Daoy (cell line): ENCODE results near the gene LYPD6B. TPM values are rescaled to one million over a fixed set of nuclear protein-coding genes. Genes with fewer than 3 reads are reported as not detected.
A peak's percentile ranks its signal among the peaks of the same experiment; 100 is the strongest.

Experiments used
- DNase-seq: peaks from one replicate; pipeline ENCODE4 v3.0.0-alpha.2; 2015; ENCODE audit warnings: low read depth
- total RNA-seq: library from RNA; depleted of rRNA; stranded (reverse); fragments of >200 nt; shearing (Covaris generic); gene quantifications from 2 replicates; pipeline ENCODE4 v1.2.3, GENCODE V29; 2014

Gene LYPD6B
- total RNA-seq, 1 experiment from 2014 or later = 10.2 TPM

DNA sequence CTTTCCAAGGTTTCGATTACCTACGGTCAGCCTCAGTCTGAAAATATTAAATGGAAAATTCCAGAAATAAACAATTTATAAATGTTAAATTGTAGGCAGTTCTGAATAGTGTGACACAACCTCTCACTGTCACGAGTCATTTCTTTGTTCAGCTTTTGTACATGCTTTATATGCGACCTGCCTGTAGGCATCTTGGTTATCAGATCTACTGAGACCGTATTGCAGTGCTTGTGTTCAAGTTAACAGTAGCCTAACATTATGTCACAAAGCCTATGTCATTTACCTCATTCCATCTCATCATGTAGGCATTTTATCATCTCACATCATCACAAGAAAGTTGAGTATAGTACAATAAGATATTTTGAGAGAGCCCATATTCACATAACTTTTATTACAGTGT lies 77.3 kb downstream of the LYPD6B start:
- no peak for DNase-seq

DNA sequence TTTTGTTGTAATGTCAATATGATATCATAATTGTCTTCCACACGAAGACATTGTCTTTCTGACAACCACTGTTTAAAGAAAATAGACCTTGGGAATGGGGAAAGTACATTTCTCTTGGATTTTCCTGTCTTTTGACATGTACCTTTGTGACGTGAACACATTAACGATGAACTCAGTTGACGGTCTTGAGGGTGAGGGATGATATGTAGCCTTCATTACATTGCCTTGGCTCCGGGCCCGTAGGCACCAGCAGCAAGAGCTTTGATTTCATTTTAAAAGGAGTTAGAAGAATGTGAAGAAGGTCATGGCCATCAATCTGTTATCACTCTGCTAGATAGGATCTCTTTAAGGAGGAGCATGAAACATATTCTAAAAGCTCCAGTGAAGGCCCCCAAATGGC lies 80.9 kb downstream of the LYPD6B start:
- no peak for DNase-seq

DNA sequence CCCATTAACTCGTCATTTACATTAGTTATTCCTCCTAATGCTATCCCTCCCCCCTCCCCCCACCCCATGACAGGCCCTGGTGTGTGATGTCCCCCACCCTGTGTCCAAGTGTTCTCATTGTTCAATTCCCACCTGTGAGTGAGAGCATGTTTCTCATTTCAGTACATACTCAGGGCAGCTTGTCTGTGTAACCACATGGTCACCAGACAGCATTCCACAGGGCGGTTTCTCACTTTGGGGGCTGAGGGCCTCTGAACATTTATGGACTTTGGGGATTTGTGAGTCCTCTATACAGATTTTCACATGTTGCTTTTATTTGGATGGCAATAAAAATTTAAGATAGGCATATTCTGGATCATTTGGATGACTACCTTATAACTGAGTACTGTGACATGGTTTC lies 84.0 kb downstream of the LYPD6B start:
- DNase-seq = no peak

DNA sequence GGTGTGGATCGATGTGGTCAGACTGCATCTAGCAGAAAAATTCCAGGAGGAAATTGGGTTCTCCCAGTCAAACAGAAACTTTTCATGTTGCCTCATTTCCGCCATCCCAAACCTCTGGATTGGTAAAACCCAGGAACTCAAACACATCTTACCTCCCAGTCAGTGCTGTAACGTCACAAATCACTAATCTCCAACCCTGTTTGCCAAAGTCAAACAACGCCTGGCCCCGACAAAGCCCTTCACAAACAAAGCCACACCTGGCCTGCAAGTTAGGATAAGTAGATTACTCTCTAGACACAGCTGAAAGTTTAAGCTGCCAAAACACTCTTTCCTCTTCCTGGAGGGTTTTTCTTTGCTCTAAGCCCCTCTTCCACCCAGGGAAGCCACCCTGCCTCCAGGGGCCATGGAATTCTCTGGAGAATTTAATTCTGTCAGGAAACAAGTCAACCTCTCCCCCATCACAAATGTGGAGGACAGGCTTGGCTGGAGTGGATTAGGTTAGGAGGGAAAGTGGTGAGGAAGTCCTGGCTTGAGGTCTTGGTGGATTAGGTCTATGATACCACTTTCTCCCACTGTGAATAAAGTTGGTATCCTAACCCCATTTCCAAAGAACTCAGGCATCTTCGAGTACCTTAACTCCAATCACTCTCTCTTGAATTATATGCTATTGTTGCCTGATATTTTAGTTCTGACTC lies 86.7 kb downstream of the LYPD6B start:
- DNase-seq = no peak

DNA sequence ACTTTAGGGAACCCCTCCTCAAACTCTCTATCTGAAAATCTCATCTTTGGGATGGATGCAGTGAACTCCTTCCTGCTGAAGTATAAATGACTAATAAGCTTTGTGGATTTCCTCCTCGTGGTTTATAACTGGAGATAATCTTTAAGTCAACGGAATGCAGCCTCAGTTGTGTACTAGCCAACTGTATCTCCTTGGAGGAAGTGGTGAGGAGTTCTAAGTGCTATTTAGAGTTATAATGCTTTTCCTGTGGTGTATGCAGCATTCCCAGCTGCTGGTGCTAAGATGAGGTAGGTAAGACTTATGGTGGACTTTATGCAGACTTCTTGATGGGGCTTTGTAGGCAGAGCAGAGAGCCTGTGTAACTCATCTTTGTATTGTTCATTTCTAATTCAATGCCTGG lies 90.9 kb downstream of the LYPD6B start:
- peak; percentile 8 for DNase-seq

DNA sequence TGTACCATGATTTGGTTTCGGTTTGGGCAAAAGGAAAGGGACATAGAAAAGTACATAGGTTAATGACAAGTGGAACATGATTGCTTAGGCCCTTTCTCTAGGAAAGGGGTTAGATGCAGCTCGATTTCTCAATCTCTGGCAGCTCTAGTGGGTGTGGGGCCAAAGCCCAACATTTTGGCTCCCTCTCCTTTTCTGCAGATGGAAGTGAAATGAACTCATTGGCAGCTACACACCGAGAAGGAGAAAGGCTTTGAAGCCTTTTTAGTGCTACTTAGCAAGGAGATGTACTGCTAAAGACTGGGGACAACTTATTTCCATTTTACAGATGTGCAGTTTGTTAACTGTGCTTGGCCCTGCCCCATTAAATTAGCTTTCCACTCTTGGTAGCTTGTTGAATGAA lies 93.8 kb downstream of the LYPD6B start:
- DNase-seq = no peak

DNA sequence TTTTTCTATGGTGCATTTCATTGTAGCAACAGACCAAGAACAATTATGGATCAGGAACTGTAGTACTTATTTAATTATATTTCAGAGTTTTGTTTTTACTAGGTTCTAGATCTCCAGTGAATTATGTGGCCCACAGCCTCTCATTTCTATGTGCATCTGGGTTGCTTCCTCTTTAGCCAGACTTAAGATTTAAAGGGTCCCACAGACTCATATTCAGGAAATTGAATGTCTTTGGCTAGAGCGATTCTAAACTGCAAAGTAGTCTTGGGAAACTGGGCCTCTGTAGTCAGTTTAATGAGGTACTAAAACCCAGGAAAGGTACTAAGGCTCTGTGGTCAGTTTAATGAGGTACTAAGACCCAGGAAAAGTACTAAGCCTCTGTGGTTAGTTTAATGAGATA lies 94.4 kb downstream of the LYPD6B start:
- no peak for DNase-seq

DNA sequence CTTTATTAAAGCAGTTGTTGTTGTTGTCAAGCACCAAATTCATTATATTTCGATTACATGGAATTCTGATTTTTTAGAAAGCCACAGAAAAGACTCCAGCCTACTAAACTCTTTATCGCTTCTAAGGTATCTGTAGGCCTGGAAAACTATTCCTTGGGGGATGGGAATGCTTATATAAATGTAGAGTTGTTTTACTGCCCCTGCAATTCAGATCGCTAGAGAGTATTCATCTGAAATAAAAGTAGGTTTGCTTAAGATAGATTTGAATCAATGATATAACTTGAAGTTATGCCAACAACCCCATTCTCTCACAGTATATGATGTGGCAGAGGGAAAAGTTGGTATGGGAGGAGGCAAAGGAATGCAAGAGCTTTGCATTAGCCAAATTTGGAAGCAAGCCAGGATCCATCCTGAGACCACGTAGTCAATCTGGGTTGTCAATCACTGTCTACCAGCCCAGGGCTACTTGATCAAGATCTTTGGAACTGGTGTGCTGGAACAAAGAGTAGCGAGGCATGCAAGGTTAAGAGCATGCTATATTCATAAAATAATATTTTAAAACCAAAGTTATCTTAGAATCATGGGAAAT lies 95.9 kb downstream of the LYPD6B start:
- no peak for DNase-seq

DNA sequence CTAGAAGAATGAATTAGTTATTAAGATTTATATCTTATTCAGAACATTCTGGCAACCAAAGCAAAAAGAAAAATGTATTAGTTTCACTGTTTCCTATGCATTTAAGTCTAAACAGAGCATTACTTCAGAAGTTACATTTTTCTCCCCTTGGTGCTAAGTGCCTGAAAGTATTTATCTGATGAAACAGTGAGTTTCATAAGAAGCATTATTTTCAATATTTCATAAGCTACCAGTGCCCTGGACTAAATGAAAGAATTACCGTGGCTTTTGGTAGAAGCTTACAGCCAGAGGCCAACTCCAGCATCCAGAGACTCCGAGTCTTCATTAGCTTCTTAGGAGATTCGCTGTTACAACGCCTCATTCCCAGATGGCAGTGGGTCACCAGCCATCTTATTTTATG lies 97.6 kb downstream of the LYPD6B start:
- DNase-seq = no peak

DNA sequence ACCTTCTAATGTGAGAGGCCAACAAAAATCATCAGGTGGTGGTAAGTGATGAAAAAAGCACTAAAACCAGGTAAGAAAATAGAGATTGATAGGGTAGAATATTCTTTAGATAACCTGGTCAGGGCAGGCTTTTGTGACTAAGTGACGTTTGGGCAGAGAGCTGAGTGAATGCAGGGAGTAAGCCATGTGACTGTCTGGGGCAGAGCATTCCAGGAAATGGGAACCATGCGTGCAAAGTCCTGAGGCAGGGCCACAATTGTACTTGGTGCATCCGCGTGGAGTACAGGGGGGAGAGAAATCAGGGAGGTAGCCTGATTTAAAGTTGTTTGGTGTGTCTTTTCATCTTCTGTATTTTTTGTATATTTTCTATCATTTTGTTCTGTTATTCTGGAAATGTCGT lies 102.5 kb downstream of the LYPD6B start:
- DNase-seq = peak; percentile 21

DNA sequence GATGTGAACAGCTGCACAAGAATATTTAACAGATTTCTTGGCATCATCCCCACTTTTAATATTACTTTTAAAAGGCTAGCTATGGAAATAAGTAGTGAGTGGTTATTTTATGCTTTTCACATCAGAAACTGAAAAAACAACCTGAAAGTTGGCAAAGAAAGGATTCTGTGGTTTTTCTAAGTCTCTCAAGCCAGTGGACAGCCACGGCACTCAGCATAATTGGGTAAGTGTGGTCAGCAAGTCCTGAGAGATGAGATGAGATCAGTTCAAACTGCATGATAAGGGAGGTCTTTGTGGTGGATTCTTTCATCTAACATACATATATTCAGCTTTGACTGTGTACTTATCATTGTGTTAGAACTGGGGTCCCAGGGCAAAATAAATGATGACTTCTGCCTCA lies 105.2 kb downstream of the LYPD6B start:
- DNase-seq = peak; percentile 9

DNA sequence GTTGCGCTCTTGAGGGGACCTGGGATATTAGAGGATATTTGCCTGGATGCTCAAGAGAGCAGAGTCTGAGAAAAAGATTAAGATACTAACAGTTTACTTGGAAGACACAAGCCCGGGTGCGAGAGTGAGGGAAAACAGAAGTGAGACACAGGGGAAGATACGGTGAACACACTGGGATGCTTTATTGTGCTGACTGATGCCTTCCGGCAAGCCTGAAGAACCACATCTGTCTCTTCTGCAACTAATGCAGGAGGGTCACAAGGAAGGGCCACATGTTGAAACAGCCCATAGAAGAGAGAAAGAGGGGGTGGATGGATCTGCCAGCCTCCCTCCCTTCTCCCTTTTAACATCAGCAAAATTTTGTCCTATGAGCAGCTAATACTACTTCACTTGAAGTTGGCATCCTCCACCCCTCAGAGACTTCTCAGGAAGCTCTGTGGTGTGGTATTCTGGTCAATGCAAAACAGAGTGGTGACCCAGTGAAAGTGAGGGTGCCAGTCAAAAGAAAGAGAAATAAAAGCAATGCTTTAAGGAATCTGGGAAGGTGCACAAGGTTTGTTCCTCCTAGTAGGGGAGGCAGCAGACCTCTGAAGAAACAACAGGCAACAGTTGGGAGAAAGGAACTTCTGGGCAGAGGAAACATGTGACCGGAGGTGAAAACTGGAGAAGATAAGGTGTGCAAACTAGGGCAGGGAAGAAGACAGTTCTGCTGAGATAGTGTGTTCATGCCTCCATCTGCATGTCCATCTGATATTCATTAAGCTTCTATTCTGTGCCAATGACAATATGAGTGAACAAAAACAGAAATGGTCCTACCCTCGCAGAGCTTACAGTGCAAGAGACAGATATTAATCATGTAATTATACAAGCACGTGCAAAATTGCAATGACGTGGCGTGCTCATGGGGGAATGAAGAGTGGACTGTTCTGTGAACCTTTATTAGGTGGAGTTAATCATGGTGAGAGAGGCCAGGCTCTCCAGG lies 107.1 kb downstream of the LYPD6B start:
- no peak for DNase-seq

DNA sequence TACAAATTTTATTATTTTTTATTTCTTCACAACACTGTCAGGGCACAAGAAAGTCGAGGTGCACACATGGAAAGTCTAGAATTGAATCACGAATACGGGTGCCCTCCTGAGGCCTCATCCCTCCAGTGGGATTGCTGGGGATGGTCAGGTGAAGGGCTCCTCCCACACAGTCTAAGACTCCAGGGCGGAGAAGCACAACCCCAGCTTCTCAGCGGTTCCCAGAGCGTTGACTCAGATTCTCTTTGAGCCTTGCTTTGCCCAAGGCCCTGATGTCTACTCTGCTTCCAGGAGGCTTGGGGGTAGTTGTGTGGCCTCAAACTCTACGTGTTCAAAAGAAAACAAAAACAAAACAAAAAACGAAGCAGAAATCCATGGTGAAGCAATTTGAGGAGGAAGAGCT lies 108.4 kb downstream of the LYPD6B start:
- DNase-seq = no peak

DNA sequence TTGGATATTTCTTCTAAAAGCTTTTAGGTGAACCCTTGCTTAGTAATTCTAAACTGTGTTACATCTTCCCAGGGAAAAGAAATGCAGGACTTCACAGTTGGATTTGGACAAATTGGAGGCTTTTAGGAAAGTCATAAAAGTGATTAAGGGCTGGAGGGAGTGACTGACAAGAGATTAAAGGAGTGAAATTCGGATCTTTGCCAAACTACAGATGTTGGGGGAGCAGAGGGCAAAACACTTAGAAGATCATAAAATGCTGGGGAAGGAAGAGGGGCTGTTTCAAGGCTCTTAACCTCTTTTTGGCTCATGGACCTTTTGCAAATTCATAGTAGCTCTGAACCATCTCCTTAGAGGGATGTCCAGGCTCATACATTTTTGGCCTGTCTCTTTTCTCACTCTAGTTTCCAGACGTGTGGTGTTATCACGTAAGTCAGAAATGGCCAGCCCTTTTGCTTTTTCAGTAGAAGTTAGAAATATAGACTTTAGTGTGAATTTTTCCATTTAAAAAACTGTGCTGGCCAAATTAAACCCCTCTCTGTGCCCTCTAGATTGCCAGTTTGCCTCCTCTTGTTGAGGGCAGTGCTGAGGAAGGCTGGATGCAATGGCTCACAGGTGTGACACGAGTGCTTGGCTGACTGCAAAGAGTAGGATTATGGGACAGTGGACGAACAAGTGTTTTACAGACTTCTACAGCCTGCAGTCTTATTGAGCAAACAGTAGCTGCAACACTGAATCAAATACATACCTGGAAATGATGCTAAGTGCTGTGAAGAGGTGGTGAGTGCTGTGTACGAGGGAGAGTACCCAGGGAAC lies 109.9 kb downstream of the LYPD6B start:
- no peak for DNase-seq

DNA sequence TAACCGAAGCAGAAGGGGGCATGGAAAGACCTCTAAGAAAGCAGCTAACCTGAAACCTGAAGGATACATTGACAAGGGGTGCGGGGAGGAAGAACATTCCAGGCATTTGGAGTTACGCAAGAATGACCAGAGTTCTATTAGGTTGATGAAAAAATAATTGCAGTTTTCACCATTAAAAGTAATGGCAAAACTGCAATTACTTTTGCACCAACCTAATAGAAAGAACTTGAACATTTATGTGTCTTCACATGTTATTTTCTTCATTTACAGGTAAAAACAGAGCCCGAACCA lies 110.5 kb downstream of the LYPD6B start:
- no peak for DNase-seq

DNA sequence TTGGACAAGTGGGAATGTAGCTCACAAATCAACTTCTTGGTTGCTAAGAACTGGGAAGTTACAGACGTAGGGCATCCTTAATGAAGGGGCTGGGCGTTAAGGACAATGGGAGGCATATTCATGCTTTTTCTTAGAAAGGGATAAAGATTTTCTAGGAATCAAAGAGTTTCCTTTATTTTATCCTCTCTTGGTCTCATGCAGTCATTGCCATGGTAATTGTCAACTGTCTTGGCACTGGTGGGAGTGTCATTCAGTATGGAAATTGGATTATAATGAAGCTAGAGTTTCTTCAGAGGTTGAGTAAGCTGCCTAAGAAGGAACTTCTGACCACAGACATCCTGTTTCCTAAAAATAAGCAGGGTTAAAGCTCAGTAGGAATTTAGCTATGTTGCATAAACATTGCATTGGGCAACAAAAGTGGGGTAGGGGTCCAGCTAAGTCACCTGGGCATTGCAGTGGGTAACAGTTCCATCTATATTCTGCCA lies 114.0 kb downstream of the LYPD6B start:
- no peak for DNase-seq

DNA sequence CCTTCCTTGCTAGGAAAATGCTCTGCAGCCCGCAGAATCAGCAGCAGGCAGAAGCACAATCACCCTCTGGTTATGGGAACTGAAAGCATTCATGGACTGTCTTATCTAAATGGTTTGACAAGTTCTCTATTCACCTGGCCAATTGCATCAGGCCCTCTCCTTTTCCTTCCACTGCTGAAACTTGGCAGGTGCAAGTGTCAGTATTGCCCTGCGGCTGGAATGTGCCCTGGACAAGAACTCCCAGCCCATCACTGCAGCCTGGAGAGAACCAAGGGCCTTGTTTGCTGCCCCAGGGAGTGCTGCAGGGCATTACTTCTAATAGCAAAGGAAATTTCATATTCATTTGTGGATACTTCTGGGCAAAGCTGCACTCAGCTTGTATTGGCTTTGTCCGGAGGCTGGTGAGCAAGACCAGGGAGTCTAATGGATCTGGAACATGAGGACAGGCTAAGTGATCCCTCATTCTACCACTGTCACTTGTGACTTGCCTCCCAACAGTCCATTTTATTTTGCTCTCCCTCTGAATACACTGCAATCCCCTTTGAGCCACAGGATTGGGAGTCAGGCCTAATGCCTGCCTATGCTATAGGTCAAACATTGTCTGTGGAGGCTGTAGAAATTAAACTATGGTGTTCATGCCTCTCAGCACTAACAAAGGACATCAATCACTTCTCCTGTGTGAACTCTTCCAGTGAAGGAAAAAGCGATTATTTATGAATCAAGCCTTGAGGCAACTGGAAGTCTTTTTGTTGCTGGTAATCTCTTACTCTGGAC lies 116.9 kb downstream of the LYPD6B start:
- DNase-seq = no peak

DNA sequence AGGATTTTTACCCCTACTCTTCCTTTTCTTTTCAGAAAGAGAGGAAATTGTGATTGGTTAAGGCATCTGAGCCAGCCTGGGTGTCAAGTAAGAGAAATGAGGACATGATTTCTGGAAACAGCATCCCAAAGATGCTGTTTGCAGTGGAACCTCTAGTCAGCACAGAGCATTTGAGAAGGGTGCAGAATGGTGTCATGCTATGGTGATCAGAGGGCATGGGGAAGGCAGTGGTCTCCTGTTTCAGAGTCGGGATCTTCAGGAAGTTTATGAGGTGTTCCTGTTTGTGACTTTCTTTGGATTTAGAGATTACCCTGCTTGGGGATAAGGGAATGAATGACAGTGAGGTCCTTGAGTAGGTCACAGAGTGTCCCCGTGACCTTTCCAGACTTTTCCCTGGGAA lies 117.5 kb downstream of the LYPD6B start:
- DNase-seq = no peak

DNA sequence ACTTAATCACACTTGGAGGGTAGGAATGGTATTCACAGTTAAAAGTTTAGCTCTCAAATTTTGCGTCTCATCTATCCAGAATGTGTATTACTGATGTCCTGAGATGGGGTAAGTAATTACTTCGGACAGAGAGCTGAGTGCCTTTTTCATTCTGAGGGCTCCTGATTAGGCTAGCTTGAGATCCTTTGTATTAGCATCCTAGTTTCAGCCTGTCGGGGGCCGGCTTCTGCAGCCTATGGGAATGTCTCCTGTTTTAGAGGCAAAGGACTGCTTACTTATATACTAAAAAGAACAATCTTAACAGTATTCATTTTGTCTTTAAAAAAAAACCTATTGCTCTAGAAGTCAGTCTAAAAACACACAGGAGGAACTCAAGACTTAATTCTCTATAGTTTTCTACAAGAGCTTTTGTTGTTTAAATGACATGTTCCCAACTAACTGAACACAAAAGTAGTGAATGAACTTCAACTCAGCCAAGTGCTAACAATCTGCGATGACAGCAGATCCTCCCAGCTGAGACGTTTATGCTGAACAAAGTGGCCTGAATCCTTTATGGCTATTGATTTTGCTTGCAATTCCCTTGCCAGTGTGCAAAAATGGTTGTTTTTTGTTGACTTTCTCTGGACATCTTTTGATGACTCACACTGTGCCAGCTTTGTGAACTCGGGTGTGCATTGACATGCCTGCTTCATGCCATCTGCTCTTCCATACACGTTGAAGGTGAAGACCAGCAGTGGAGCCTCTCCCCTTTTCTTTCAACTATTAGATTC lies 118.7 kb downstream of the LYPD6B start:
- no peak for DNase-seq

DNA sequence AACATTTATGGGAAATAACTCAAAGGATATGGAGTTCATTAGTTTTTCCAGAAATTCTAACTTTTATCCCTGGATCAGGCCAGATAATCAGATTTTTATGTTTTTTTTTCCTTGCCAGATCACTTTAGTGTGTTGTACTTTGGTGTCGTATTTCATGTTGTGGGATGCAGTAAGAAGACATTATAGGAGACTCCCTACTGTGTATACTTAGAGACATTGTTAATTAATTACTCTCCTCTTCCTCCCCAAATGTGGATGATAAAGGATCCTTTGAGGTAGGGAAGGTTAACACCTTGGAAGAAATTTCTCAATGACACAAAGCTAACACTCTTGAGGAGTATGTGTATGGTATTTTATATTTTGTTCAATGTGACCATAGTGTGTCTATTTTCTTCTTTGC lies 120.5 kb downstream of the LYPD6B start:
- no peak for DNase-seq
